ENCODE results near the gene CACNA1A. TPM values are rescaled to one million over a fixed set of nuclear protein-coding genes. Genes with fewer than 3 reads are reported as not detected.
"Not testable (repeated sequence)": the region's sequence is repeated elsewhere in the genome, so short reads cannot be mapped to it uniquely, and the experiment has no call there.

The CACNA1A gene
- total RNA-seq, 1 donor from 2014 or later: 37.4 TPM

DNA sequence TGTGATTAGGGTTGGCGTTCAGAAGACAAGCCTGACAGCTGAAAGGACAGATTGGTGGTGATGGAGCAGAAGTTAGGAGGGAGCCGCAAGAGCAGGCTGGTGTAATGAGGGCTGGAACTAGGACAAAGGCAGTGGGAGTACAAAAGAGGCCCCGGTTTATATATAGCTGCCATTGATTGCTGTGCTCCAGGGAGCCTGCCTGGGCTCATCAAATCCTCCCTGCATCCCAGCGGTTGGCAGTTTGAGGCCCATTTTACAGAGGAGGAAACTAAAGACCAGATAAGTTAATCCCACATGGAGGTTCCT, 123.7 kb downstream of the CACNA1A start:
- ATAC-seq (no peak), DNase-seq (ENCODE audit: low spot score) (no peak)
- intact Hi-C loops (cut with DNase I): loop anchor here (5.0 kb wide), 1 partner anchor 865 kb away; no protein-coding TSS in a partner anchor

- intact Hi-C loops (cut with DNase I): loop anchor here (5.0 kb wide), 1 partner anchor 865 kb away; no protein-coding TSS in a partner anchor
Measured at GRCh38 chr19:13381827-13382632, 124.2 kb downstream of the CACNA1A start.

GRCh38 chr19:13376537-13376936, 129.7 kb downstream of the CACNA1A start:
- no peak for ATAC-seq
- DNase-seq (ENCODE audit: low spot score): no peak
- intact Hi-C loops (cut with DNase I): no loop called here

More at GRCh38 chr19:13381827-13382632, 124.2 kb downstream of the CACNA1A start:
- ATAC-seq (no peak), DNase-seq (ENCODE audit: low spot score) (no peak)

GRCh38 chr19:13373599-13373998, 132.7 kb downstream of the CACNA1A start:
- intact Hi-C loops (cut with DNase I): no loop called here
- no peak for DNase-seq (ENCODE audit: low spot score)
- ATAC-seq: no peak

- DNase-seq (ENCODE audit: low spot score) (no peak), ATAC-seq (no peak)
- intact Hi-C loops (cut with DNase I): no loop called here
Measured at GRCh38 chr19:13370948-13371347, 135.3 kb downstream of the CACNA1A start.

- ATAC-seq (no peak), DNase-seq (ENCODE audit: low spot score) (no peak)
- intact Hi-C loops (cut with DNase I): no loop called here
Measured at GRCh38 chr19:13366529-13367143, 139.6 kb downstream of the CACNA1A start.

GRCh38 chr19:13363954-13364353, 142.3 kb downstream of the CACNA1A start:
- ATAC-seq (no peak), DNase-seq (ENCODE audit: low spot score) (no peak)
- intact Hi-C loops (cut with DNase I): no loop called here

DNA sequence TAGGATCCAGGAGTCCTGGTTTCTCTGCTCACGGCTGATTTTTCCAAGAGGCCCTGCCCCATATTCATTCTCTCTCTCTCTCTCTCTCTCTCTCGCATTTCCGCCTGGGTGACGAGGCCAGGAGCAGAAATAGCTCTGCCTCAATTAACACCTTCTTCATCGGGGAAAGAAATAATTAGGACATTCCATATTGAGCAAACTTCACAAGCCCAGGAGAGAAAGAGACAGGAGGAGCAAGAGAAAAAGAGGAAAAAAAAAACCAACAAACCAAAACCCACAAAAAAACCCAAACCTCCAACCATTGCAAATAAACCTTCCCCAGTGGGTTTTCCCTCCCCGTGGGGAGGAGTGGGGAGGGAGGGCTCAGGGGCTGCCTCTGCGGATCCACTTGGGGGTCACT, 143.0 kb downstream of the CACNA1A start:
- intact Hi-C loops (cut with DNase I): no loop called here
- no peak for DNase-seq (ENCODE audit: low spot score)
- no peak for ATAC-seq

GRCh38 chr19:13362668-13363067, 143.6 kb downstream of the CACNA1A start:
- ATAC-seq (no peak), DNase-seq (ENCODE audit: low spot score) (no peak)
- intact Hi-C loops (cut with DNase I): no loop called here

DNA sequence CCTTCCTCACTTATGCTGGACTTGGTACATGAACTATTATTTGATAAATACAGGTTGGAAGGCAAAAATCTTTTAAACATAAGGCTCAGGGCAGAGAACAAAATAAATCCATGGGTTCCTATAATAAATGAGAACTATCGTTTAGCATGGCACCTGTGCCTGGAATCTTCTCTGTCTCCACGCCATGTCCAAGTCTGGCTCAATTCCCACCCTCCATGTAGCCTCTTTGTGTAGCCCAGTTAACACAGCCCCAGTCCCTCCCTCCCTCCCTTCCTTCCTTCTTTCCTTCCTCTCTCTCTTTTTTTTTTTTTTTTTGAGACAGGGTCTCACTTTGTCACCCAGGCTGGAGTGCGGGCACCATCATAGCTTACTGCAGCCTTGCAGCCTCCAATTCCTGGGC, 144.6 kb downstream of the CACNA1A start:
- intact Hi-C loops (cut with DNase I); ATAC-seq; DNase-seq (ENCODE audit: low spot score): not testable (repeated sequence)

- DNase-seq (ENCODE audit: low spot score) (no peak), ATAC-seq (no peak)
- intact Hi-C loops (cut with DNase I): no loop called here
Measured at GRCh38 chr19:13356686-13357280, 149.5 kb downstream of the CACNA1A start.

DNA sequence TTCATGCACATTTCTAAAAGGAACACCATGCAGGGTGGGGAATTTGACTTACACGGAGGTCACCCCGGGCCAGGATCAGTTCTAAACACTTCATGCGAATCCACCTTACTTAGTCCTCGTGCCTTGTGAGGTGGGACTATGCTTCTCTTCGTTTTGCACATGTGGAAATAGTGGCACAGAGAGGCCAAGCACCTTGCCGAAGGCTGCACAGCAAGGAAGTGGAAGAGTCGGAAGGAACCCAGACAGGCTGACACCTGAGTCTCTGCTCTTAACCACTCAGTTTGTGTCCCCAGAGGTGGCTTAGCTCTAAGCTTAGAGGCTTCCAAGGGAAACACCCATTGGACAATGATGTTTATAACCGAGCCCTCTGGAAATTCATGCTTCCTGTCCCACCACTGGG, 150.1 kb downstream of the CACNA1A start:
- intact Hi-C loops (cut with DNase I): no loop called here
- ATAC-seq: no peak
- DNase-seq (ENCODE audit: low spot score): no peak

GRCh38 chr19:13355356-13355755, 150.9 kb downstream of the CACNA1A start:
- intact Hi-C loops (cut with DNase I): no loop called here
- DNase-seq (ENCODE audit: low spot score) (no peak), ATAC-seq (no peak)

- no peak for DNase-seq (ENCODE audit: low spot score)
- ATAC-seq: no peak
- intact Hi-C loops (cut with DNase I): no loop called here
Measured at GRCh38 chr19:13353625-13354024, 152.7 kb downstream of the CACNA1A start.

GRCh38 chr19:13350759-13351158, 155.5 kb downstream of the CACNA1A start:
- ATAC-seq: no peak
- intact Hi-C loops (cut with DNase I): no loop called here

GRCh38 chr19:13350072-13350471, 156.2 kb downstream of the CACNA1A start:
- intact Hi-C loops (cut with DNase I): no loop called here
- ATAC-seq (no peak), DNase-seq (ENCODE audit: low spot score) (no peak)

More at GRCh38 chr19:13350759-13351158, 155.5 kb downstream of the CACNA1A start:
- DNase-seq (ENCODE audit: low spot score): no peak

- DNase-seq (ENCODE audit: low spot score) (no peak), ATAC-seq (no peak)
- intact Hi-C loops (cut with DNase I): no loop called here
Measured at GRCh38 chr19:13347367-13347766, 158.9 kb downstream of the CACNA1A start.

GRCh38 chr19:13343514-13343913, 162.8 kb downstream of the CACNA1A start:
- intact Hi-C loops (cut with DNase I): no loop called here
- DNase-seq (ENCODE audit: low spot score): no peak
- no peak for ATAC-seq

GRCh38 chr19:13342672-13343071, 163.6 kb downstream of the CACNA1A start:
- no peak for DNase-seq (ENCODE audit: low spot score)
- intact Hi-C loops (cut with DNase I): no loop called here
- no peak for ATAC-seq

- ATAC-seq (no peak), DNase-seq (ENCODE audit: low spot score) (no peak)
- intact Hi-C loops (cut with DNase I): no loop called here
Measured at GRCh38 chr19:13339869-13340268, 166.4 kb downstream of the CACNA1A start.

Measured in sciatic nerve (tissue), 2 donors.